ENCODE data around the gene LDB2.
"Not testable (repeated sequence)": the region's sequence is repeated elsewhere in the genome, so short reads cannot be mapped to it uniquely, and the experiment has no call there.

The LDB2 gene

GRCh38 chr4:16594128-16594527 is 304.3 kb downstream of the LDB2 start:
- in situ Hi-C loops (cut with MboI; ENCODE audit: low pct_unique_long_range_greater_than_20kb, low sequenced_read_pairs), result no loop called here
- DNase-seq, result no peak

- no peak for DNase-seq
- in situ Hi-C loops (cut with MboI; ENCODE audit: low pct_unique_long_range_greater_than_20kb, low sequenced_read_pairs), result no loop called here
These were observed 305.1 kb downstream of the LDB2 start for GRCh38 chr4:16593386-16593785.

DNA sequence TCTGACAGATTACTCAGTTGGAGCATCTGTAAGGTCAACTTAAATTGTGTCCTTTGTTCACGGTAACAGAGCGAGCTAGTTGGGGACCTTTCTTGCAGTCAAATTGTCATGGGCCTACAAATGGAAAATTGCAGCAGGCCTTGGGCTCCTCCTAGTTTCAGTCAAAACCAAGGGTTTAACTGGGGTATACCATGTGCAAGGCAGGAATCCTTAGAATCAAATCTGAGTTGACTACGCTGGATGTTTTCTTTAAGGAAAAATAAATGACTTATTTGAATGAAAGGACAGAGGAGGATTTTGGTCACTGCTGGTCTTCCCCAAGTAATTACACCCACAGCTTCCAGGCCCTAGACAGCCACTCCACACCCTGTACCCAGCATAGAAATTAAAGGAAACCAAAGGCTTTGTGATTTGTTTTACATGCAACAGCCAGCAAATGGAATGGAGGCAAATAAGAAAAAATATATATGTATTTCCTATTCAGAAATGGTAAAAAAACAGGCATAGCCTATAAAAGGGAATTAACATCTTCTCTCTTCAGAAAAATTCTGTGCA is 307.1 kb downstream of the LDB2 start:
- no peak for DNase-seq
- in situ Hi-C loops (cut with MboI; ENCODE audit: low pct_unique_long_range_greater_than_20kb, low sequenced_read_pairs), result no loop called here

DNA sequence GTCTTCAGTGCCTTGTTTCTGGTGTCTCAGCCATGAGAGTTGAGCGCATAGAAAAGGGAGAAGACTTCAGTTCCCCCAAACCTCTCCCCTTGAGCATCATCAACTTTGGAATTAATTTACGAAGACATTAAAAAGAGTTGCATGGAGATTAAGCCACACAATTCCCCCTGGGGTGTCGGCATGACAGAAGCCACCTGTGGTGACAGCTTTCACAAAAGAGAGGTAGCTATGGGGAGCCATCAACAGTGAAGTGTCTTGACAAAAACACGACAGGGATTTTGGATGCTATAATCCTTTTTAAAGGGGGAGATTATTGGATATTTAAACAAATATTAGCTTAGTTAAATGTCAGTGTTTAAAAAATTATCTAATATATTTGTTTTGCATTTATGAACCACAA is 307.6 kb downstream of the LDB2 start:
- DNase-seq, result no peak
- in situ Hi-C loops (cut with MboI; ENCODE audit: low pct_unique_long_range_greater_than_20kb, low sequenced_read_pairs), result no loop called here

- in situ Hi-C loops (cut with MboI; ENCODE audit: low pct_unique_long_range_greater_than_20kb, low sequenced_read_pairs), result no loop called here
- DNase-seq, result no peak
These were observed 309.8 kb downstream of the LDB2 start for GRCh38 chr4:16588651-16589050.

DNA sequence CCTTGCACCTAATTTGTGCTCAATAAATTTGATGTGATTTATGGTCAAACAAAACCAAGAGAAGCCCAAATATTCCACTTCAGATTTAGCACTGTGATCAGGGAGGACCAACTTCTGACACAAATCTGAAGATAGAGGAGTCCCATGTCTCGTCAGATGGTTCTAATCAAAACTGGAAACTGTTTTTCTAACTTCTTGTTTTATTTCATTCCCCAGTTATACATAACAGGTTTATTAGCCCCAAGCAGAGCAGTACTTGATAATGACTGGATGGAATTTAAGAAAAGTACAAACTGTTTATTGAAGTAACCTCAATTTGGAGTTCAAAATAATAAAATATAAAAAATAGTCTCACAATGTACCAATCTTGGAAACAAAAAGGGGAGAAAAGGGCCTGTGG is 310.3 kb downstream of the LDB2 start:
- no peak for DNase-seq
- in situ Hi-C loops (cut with MboI; ENCODE audit: low pct_unique_long_range_greater_than_20kb, low sequenced_read_pairs), result no loop called here

GRCh38 chr4:16585053-16585452 is 313.4 kb downstream of the LDB2 start:
- in situ Hi-C loops (cut with MboI; ENCODE audit: low pct_unique_long_range_greater_than_20kb, low sequenced_read_pairs), result no loop called here
- no peak for DNase-seq

GRCh38 chr4:16583764-16584163 is 314.7 kb downstream of the LDB2 start:
- in situ Hi-C loops (cut with MboI; ENCODE audit: low pct_unique_long_range_greater_than_20kb, low sequenced_read_pairs), result no loop called here
- no peak for DNase-seq

- in situ Hi-C loops (cut with MboI; ENCODE audit: low pct_unique_long_range_greater_than_20kb, low sequenced_read_pairs), result no loop called here
- DNase-seq, result no peak
These were observed 315.9 kb downstream of the LDB2 start for GRCh38 chr4:16582526-16582925.

- DNase-seq, result no peak
- in situ Hi-C loops (cut with MboI; ENCODE audit: low pct_unique_long_range_greater_than_20kb, low sequenced_read_pairs), result no loop called here
These were observed 316.4 kb downstream of the LDB2 start for GRCh38 chr4:16582036-16582435.

GRCh38 chr4:16581117-16581516 is 317.3 kb downstream of the LDB2 start:
- in situ Hi-C loops (cut with MboI; ENCODE audit: low pct_unique_long_range_greater_than_20kb, low sequenced_read_pairs), result no loop called here
- DNase-seq, result no peak

GRCh38 chr4:16580514-16580913 is 317.9 kb downstream of the LDB2 start:
- in situ Hi-C loops (cut with MboI; ENCODE audit: low pct_unique_long_range_greater_than_20kb, low sequenced_read_pairs), result no loop called here
- DNase-seq, result no peak

DNA sequence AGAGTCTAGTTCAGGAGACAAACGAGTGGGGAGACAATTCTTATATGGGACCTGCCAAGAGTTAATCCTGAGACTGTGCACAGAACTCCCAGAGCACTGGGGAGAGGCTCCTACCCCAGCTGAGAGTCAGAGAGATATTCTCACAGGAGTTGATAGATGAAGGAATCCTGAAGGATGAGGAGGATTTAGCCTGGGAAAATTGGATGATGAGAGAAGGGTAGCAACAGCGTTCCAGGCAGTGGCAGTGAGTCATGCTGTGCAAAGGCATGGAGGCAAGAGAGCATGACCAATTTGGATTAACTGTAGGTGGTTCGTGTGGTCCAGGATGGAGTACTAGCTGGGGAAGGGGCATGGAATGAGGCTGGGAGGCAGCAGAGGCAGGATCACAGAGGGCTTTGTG is 318.6 kb downstream of the LDB2 start:
- DNase-seq, result no peak
- in situ Hi-C loops (cut with MboI; ENCODE audit: low pct_unique_long_range_greater_than_20kb, low sequenced_read_pairs), result no loop called here

DNA sequence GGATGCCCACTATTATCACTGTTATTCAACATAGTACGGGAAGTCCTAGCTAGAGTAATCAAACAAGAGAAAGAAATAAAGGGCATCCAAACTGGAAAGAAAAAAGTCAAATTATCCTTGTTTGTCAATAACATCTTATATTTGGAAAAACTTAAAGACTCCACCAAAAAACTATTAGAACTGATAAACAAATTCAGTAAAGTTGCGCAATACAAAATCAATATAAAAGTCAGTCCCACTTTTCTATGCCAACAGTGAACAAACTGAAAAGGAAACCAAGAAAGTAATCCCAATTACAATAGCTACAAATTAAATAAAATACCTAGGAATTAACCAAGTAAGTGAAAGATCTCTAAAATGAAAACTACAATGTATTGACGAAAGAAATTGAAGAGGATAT is 321.3 kb downstream of the LDB2 start:
- in situ Hi-C loops (cut with MboI; ENCODE audit: low pct_unique_long_range_greater_than_20kb, low sequenced_read_pairs), result no loop called here
- DNase-seq, result no peak

- in situ Hi-C loops (cut with MboI; ENCODE audit: low pct_unique_long_range_greater_than_20kb, low sequenced_read_pairs), result no loop called here
These were observed 323.5 kb downstream of the LDB2 start for GRCh38 chr4:16574981-16575380.

GRCh38 chr4:16573739-16574138 is 324.7 kb downstream of the LDB2 start:
- in situ Hi-C loops (cut with MboI; ENCODE audit: low pct_unique_long_range_greater_than_20kb, low sequenced_read_pairs), result no loop called here
- DNase-seq, result no peak

More at GRCh38 chr4:16574981-16575380, 323.5 kb downstream of the LDB2 start:
- DNase-seq, result no peak

GRCh38 chr4:16573206-16573605 is 325.2 kb downstream of the LDB2 start:
- in situ Hi-C loops (cut with MboI; ENCODE audit: low pct_unique_long_range_greater_than_20kb, low sequenced_read_pairs), result no loop called here
- DNase-seq, result no peak

- in situ Hi-C loops (cut with MboI; ENCODE audit: low pct_unique_long_range_greater_than_20kb, low sequenced_read_pairs), result no loop called here
- no peak for DNase-seq
These were observed 325.8 kb downstream of the LDB2 start for GRCh38 chr4:16572631-16573030.

GRCh38 chr4:16572161-16572560 is 326.3 kb downstream of the LDB2 start:
- DNase-seq, result no peak
- in situ Hi-C loops (cut with MboI; ENCODE audit: low pct_unique_long_range_greater_than_20kb, low sequenced_read_pairs), result no loop called here

DNA sequence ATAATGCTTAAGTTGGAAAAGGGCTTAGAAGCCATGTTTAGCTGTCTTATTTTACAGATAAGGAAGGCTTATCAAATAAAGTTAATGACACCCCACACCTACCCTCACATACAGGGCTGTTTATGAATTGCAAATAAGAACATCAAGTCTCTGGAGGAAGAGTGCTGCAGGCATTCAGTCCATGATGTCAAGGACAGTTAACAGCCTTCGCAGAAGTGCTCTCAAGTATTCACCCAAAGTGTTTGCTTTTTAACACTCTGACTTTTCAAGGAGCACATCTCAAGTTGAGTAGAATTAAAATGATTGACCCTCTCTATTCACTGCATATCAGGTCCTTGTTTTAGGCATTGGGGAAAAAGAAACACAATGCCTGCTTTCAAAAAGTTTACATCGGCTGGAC is 328.7 kb downstream of the LDB2 start:
- DNase-seq, result no peak
- in situ Hi-C loops (cut with MboI; ENCODE audit: low pct_unique_long_range_greater_than_20kb, low sequenced_read_pairs), result no loop called here

DNA sequence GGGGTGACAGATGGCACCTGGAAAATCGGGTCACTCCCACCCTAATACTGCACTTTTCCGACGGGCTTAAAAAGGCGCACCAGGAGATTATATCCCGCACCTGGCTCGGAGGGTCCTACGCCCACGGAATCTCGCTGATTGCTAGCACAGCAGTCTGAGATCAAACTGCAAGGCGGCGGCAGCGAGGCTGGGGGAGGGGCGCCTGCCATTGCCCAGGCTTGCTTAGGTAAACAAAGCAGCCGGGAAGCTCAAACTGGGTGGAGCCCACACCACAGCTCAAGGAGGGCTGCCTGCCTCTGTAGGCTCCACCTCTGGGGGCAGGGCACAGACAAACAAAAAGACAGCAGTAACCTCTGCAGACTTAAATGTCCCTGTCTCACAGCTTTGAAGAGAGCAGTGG is 341.1 kb downstream of the LDB2 start:
- in situ Hi-C loops (cut with MboI; ENCODE audit: low pct_unique_long_range_greater_than_20kb, low sequenced_read_pairs); DNase-seq: not testable (repeated sequence)

DNA sequence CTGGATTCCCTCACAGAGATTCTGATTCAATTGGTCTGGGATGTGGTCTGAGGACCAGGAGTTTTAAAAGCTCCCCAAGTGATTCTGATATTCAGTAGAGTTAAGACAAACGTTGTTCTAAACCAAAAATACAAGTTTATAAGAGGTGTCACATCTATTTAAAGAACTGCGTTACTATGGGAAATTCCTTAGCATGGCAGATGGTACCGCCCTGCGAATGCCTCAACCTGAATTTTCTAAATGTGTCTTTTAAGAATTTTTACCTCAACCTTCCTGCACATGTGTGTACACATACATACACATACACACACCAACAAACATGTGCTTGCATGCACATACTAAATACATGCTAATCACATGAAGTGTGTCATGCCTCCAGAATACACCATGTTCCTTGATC is 343.3 kb downstream of the LDB2 start:
- in situ Hi-C loops (cut with MboI; ENCODE audit: low pct_unique_long_range_greater_than_20kb, low sequenced_read_pairs), result no loop called here
- DNase-seq, result no peak

Data from KBM-7 (cell line).